Measurements from ENCODE around the gene PFN1. TPM values are rescaled to one million over a fixed set of nuclear protein-coding genes. Genes with fewer than 3 reads are reported as not detected.
A peak's percentile ranks its signal among the peaks of the same experiment; 100 is the strongest.

PFN1 gene
- total and polyA plus RNA-seq, 2 of the 8 experiments (the other 6 are each of a cell fraction or from before 2014, with no cell fraction given), result 1,355 to 1,949 TPM

DNA sequence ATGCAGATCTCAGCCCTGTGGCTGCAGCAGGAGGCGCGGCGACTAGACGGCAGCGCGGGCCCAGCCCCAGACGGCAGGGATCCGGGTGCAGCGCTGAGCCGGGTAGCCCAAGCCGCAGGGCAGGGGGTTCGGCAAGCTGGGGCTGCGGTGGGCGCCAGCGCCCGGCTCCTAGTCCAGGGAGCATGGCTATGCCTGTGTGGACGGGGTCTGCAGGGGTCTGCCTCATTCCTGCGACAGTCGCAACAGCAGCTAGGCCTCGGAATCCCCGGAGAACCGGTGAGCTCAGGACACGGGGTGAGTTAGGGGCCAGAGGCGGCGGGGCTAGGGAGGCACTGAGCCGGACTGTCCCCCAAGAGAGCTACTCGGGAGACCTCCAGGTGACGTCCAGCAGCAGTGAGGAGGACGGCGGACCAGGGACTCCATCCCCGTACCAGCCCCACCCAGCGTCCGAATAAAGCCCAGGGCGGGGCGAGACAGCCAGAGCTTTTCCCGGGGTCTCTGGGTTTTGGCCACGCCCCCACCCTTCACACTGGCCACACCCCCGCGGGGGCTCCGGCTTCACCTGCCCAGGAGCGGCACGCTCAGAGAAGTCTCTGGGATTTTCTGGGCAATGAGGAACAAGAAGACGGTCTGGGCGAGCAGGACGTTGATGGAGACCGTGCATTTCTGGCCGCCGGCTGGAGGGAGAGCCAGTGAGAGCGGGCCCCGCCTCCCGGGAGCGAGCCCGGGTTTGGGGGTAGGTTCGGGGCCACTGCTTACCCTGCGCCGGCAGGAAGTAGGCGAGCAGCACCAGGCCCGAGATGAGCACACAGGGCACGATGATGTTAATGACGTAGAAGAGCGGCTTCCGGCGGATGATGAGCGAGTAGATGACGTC, 47.9 kb downstream of the PFN1 start:
- H3K79me1 ChIP-seq (ENCODE audit: low read depth, low read length), result no peaks in the 10 kb centered on the region
- FAIRE-seq, result no peak
- H3K27ac ChIP-seq (ENCODE audit: low read depth, low read length), result no peak overlapping the region
- no peak overlapping the region for H2BK15ac ChIP-seq (ENCODE audit: low read length)
- CTCF ChIA-PET (ENCODE audit: partially characterized antibody), result interaction anchor here (1.1 to 4.4 kb wide), 8 partner anchors 9 to 337 kb away, joined by 3 to 23 read pairs (median 8); no protein-coding TSS in a partner anchor
- H2BK20ac ChIP-seq (ENCODE audit: low read length), result no peak overlapping the region
- no peak overlapping the region for H3K14ac ChIP-seq (ENCODE audit: insufficient read length)
- H4K91ac ChIP-seq (replicated peaks; ENCODE audit: insufficient read length, low read length), result no peak overlapping the region
- no peak overlapping the region for H3K56ac ChIP-seq (replicated peaks; ENCODE audit: insufficient read length, low read depth, low read length)
- H2BK12ac ChIP-seq (ENCODE audit: low read depth, low read length), result no peak overlapping the region
- no peak overlapping the region for H3K23ac ChIP-seq (ENCODE audit: insufficient read length)
- 37% methylated on average over 47 of the region's 65 CpGs; no CpG with 5 or more reads in 1 of the 2 experiments for WGBS, 2 experiments (ENCODE audit: extremely low coverage in 1 of 2, insufficient coverage in 1 of 2, insufficient read length in 1 of 2, insufficient replicate concordance in 2 of 2, low coverage in 1 of 2, low lambda C conversion rate in 2 of 2, missing lambda C conversion rate in 1 of 2)
- peaks cover 3% of the 10 kb centered on the region; the same call in 1 of the 2 replicates for H3K23me2 ChIP-seq (ENCODE audit: low read depth, low read length)
- H4K5ac ChIP-seq (ENCODE audit: insufficient read length, low read depth, low read length), result no peak overlapping the region
- no peak overlapping the region for H2BK5ac ChIP-seq (ENCODE audit: low read depth, low read length)
- peak overlapping the region; percentile 11; the same call in 1 of the 2 replicates for H4K8ac ChIP-seq (ENCODE audit: extremely low read depth, insufficient read depth, low read length)
- H3K4ac ChIP-seq (replicated peaks; ENCODE audit: insufficient read length, low read depth, low read length), result no peak overlapping the region
- POLR2A ChIA-PET (ENCODE audit: partially characterized antibody), result interaction anchor here (0.8 to 6.4 kb wide), 15 partner anchors 9 to 190 kb away, joined by 3 to 49 read pairs (median 4); partner anchors contain the start of genes ARRB2, MED11, PFN1 and PLD2
- peak overlapping the region; percentile 22 to 58 (median 40) for H3K4me3 ChIP-seq (ENCODE audit: extremely low read depth in 1 of 4, insufficient read depth in 2 of 4, low read depth in 3 of 4, low read length in 4 of 4)
- H3K27me3 ChIP-seq (replicated peaks in 1 of 4; ENCODE audit: control insufficient read depth in 3 of 4, extremely low read depth in 1 of 4, insufficient read depth in 3 of 4, low read length in 3 of 4), result 0 out of 7 replicates have a peak, but pooled peaks cover 0 to 2% (median 0%) of the 10 kb centered on the region in 4 experiments
- H2AFZ ChIP-seq (ENCODE audit: low read length), result no peak overlapping the region; the same call in 1 of the 2 replicates
- H3K9ac ChIP-seq (replicated peaks in 1 of 4; ENCODE audit: extremely low read depth in 1 of 4, low read depth in 3 of 4, low read length in 3 of 4), result peak overlapping the region in 2 of 4 experiments; percentile 25 to 27; a peak in 1 of 7 replicates
- H3K4me1 ChIP-seq (replicated peaks in 1 of 4; ENCODE audit: control insufficient read depth in 3 of 4, insufficient read depth in 4 of 4, low read length in 3 of 4), result peaks cover 0 to 13% (median 4%) of the 10 kb centered on the region in 4 experiments; a peak in 6 of 7 replicates
- no peak overlapping the region for H2AK5ac ChIP-seq (ENCODE audit: low read depth, low read length)
- H3K36me3 ChIP-seq (ENCODE audit: control insufficient read depth in 2 of 4, insufficient read depth in 4 of 4, low read length in 3 of 4), result peaks cover 0 to 5% (median 1%) of the 10 kb centered on the region in 4 experiments; a peak in 3 of 8 replicates
- H3K4me2 ChIP-seq (ENCODE audit: insufficient read depth in 1 of 2, low read depth in 2 of 2, low read length in 2 of 2), result peak overlapping the region; percentile 51 to 73
- no peaks in the 10 kb centered on the region for H3K79me2 ChIP-seq (ENCODE audit: control insufficient read depth in 1 of 2, insufficient read depth in 2 of 2, low read length in 2 of 2)
- H4K20me1 ChIP-seq (replicated peaks in 1 of 2; ENCODE audit: control insufficient read depth in 1 of 2, insufficient read depth in 2 of 2, low read length in 2 of 2), result peaks cover 0 to 5% of the 10 kb centered on the region in 2 experiments
- no peaks in the 10 kb centered on the region for H3K9me3 ChIP-seq (ENCODE audit: insufficient read depth in 2 of 2, low read depth in 1 of 2, low read length in 1 of 2)
- H3K18ac ChIP-seq (ENCODE audit: extremely low read depth, low read length), result no peak overlapping the region
- H2BK120ac ChIP-seq (replicated peaks; ENCODE audit: low read depth, low read length), result no peak overlapping the region
- peak in 1 of 2 experiments; percentile 91 for DNase-seq (ENCODE audit: low read depth in 1 of 2, low spot score in 2 of 2)
- TF ChIP-seq POLR2A (IDR thresholded peaks at IDR 0.05; ENCODE audit: control extremely low read depth in 1 of 2, low read depth in 2 of 2, low read length in 2 of 2), result peak in 1 of 2 experiments; percentile 21; a peak in 1 of 3 replicates

All from H1 (cell line).